Left ventricle myocardium inferior (tissue), 1 donor: ENCODE results near the gene PUS7. TPM values are rescaled to one million over a fixed set of nuclear protein-coding genes. Genes with fewer than 3 reads are reported as not detected.

Source experiments
- DNase-seq: peaks from one replicate; pipeline ENCODE4 v3.0.0-alpha.2; 2020
- H3K27ac ChIP-seq: fragments of 200-600 bp; replicated peaks from 2 replicates; pipeline ENCODE4 v1.8.0; 2021
- H3K27me3 ChIP-seq: fragments of 200-600 bp; 2 replicates; pipeline ENCODE4 v1.8.0; 2021; ENCODE audit warnings: low read depth
- H3K36me3 ChIP-seq: fragments of 200-600 bp; 2 replicates; pipeline ENCODE4 v1.8.0; 2021
- H3K4me1 ChIP-seq: fragments of 200-600 bp; 2 replicates; pipeline ENCODE4 v1.8.0; 2021
- H3K4me3 ChIP-seq: fragments of 200-600 bp; 2 replicates; pipeline ENCODE4 v1.8.0; 2021; ENCODE audit warnings: mild to moderate bottlenecking, moderate library complexity
- H3K9me3 ChIP-seq: fragments of 200-600 bp; replicated peaks from 2 replicates; pipeline ENCODE4 v1.8.0; 2021
- CTCF ChIP-seq: fragments of 200-600 bp; IDR thresholded peaks from 2 replicates; pipeline ENCODE4 v1.8.0; 2021; ENCODE audit warnings: antibody characterized with exemption, mild to moderate bottlenecking, borderline replicate concordance
- intact Hi-C: fragments of 100-400 bp; cut with micrococcal nuclease; formaldehyde crosslinking; loops from one replicate; pipeline ENCODE4 v1.11.0; 2022
- total RNA-seq: library from RNA; stranded (reverse); fragmentation: NEBNext Ultra II Directional; extraction: Animal tissue kit (Norgen Biotek cat#: 25700); gene quantifications from one replicate; pipeline ENCODE4 v1.2.1, GENCODE V29; 2021
- donor health status: DM: no; HTN: yes; CAD: no; lungs with severe emphysema.

Gene PUS7
- total RNA-seq, 1 donor from 2014 or later = 4.9 TPM

GRCh38 chr7:105477908-105478307 lies 44.2 kb downstream of the PUS7 start:
- Histone ChIP-seq H3K4me3 (no peak overlapping the region), H3K27me3 (no peaks in the 10 kb centered on the region), H3K36me3 (peaks cover 27% of the 10 kb centered on the region), H3K9me3 (no peaks in the 10 kb centered on the region), H3K27ac (no peak overlapping the region), H3K4me1 (no peaks in the 10 kb centered on the region)
- no peak for DNase-seq
- TF ChIP-seq CTCF = no peak
- intact Hi-C loops = no loop called here

DNA sequence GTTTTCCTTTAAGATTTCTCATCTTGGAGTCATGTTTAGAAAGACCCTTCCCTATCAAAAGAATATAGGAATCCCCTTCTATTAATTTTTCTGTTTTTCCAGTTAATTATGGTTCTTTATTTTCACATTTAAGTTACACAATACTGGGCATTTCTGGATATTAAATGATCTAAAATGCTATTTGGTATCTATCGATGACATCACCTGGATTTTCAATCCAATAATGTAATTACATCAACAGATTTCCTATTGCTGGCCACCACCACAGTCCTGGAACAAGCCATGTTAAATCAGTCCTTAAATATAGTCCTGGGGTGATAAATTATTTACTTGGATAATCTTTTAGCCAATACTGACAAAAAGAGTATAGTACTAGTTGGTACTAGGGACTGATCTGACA lies 48.0 kb downstream of the PUS7 start:
- no peak overlapping the region for H3K4me3 ChIP-seq
- no peak for DNase-seq
- no peaks in the 10 kb centered on the region for H3K9me3 ChIP-seq
- H3K27ac ChIP-seq = no peak overlapping the region
- TF ChIP-seq CTCF = no peak
- no peaks in the 10 kb centered on the region for H3K27me3 ChIP-seq
- intact Hi-C loops = no loop called here
- H3K4me1 ChIP-seq = no peaks in the 10 kb centered on the region
- H3K36me3 ChIP-seq = peaks cover 21% of the 10 kb centered on the region

- H3K9me3 ChIP-seq = no peaks in the 10 kb centered on the region
- no peaks in the 10 kb centered on the region for H3K4me1 ChIP-seq
- peaks cover 20% of the 10 kb centered on the region for H3K36me3 ChIP-seq
- no peak overlapping the region for H3K27ac ChIP-seq
- H3K4me3 ChIP-seq = no peak overlapping the region
- no peak for TF ChIP-seq CTCF
- intact Hi-C loops = no loop called here
- no peaks in the 10 kb centered on the region for H3K27me3 ChIP-seq
- no peak for DNase-seq
Observed at GRCh38 chr7:105473163-105473562, 48.9 kb downstream of the PUS7 start.

- no peak for DNase-seq
- Histone ChIP-seq H3K36me3 (peaks cover 12% of the 10 kb centered on the region), H3K4me3 (no peak overlapping the region), H3K4me1 (no peaks in the 10 kb centered on the region), H3K27me3 (no peaks in the 10 kb centered on the region), H3K27ac (no peak overlapping the region), H3K9me3 (no peaks in the 10 kb centered on the region)
- intact Hi-C loops = no loop called here
- no peak for TF ChIP-seq CTCF
Observed at GRCh38 chr7:105470846-105471245, 51.2 kb downstream of the PUS7 start.

- H3K27me3 ChIP-seq = no peaks in the 10 kb centered on the region
- H3K9me3 ChIP-seq = no peaks in the 10 kb centered on the region
- H3K4me3 ChIP-seq = no peak overlapping the region
- TF ChIP-seq CTCF = no peak
- peaks cover 14% of the 10 kb centered on the region for H3K36me3 ChIP-seq
- H3K27ac ChIP-seq = no peak overlapping the region
- H3K4me1 ChIP-seq = no peaks in the 10 kb centered on the region
- intact Hi-C loops = no loop called here
- DNase-seq = no peak
Observed at GRCh38 chr7:105470090-105470489, 52.0 kb downstream of the PUS7 start.

GRCh38 chr7:105462765-105463420 lies 59.2 kb downstream of the PUS7 start:
- Histone ChIP-seq H3K4me3 (no peak overlapping the region), H3K27ac (no peak overlapping the region), H3K9me3 (no peaks in the 10 kb centered on the region), H3K4me1 (peaks cover 1% of the 10 kb centered on the region), H3K36me3 (peaks cover 32% of the 10 kb centered on the region), H3K27me3 (no peaks in the 10 kb centered on the region)
- intact Hi-C loops = no loop called here
- TF ChIP-seq CTCF = no peak
- no peak for DNase-seq
